GM21786 (cell line): Measurements from ENCODE around the gene LIMS1.

Experiments
- ATAC-seq: cut with Tn5 transposase; IDR thresholded peaks from one replicate; pipeline ENCODE4 v1.9.1; 2021; ENCODE audit not compliant: unreplicated experiment

The LIMS1 gene

DNA sequence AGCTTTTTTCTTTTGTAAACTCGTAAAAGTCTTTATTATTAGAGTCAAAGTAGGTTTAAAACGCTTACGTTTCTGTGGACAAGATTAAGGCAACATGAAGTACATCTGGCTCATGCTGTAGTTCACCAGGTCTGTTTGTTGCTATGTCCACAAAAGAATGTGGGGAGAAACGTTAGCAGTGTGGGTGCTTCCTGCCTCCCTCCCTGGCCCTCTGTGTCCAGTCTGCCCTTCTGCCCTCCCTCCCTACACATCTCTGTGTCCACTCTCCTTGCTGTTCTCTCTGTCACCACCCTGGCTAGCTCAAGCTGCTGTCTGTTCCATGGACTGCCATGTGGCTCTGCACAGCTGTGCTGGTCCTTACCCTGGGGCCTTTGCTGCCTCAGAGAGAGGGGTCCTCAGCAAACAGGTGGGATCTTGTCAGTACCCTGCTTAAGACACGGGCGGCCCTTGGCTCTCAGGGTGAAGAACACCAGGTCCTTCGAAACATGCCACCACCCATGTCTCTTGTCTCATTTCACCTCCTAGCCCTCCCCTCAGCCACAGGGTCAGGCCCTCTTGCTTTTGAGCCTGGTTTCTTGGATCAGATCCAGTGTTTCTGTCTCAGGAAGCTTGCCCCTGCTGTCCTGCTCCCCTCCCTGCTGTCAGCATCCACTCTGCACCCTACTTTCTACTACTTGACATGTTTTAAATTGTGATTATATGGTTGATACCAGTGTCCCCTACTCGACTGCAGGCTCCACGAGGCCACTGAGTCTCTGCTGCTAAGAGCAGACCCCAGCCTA is 79.2 kb downstream of the LIMS1 start:
- ATAC-seq = no peak

DNA sequence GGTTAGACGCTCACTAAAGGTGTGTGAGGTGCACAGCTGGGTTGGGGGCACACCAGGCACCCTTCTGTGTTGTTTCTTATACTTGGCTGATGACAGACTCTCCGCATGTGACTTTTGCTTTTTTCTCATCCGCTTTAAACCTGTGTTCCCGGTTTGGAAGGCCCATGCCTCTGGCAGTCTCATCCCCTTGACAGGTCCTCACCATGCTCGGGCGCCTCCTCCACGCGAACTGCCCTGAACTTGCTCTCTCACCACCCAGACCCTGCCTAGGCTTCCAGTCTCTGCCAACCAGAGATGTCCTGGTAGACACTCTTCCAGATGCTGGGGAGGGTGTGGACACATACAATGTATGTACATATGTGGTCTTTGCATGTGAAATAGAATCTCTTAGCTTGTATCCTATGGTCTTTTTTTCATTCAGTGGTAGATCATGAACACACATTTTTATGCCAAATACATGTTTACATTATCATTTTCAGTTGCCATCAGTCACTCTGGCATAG is 79.8 kb downstream of the LIMS1 start:
- ATAC-seq = no peak

DNA sequence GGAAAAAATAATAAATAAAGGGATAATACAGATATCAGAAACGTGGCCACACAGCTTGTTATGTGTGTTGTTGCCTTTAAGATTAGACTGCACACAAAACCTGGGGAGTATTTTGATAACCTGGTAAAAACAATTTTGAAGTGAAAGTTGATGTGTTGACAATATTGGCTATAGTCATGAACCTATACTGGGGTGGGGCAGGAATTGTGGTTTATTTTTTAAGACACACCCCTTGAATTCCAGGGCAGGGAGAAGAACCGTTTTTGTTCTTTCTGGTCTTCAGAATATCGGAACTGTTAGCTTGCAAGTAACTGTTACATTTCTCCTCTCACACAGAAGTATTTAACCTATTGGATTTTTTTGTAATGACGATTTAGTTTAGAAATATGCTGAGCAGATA is 80.4 kb downstream of the LIMS1 start:
- ATAC-seq = no peak

DNA sequence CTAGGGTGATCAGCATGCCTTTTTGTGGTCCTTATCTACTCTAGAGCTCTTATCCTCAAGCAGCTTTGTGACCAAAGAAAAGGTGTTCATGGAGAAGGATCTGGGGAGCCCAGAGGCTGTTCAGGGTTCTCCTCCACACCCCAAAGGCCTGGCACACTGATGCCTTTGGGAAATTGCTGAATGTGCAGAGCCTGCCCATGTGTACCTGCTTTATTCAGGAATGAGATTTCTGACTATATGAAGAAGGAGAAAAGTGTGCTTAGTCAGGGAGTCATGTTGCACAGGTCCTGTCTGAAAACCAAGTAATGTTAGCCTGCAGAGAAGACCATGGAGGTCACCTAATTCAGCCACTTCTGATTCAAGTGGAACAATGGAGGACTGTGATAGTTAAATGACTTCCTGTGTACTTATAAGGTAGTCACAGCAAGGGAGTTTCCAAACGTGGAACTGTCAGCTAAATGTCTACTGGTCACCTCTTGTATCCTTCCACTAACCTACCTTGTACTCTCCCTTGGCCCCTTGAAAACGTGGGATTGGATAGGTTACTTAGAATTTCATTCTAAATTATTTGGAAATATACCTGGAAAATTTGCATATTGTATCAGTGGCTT is 81.3 kb downstream of the LIMS1 start:
- ATAC-seq = no peak

DNA sequence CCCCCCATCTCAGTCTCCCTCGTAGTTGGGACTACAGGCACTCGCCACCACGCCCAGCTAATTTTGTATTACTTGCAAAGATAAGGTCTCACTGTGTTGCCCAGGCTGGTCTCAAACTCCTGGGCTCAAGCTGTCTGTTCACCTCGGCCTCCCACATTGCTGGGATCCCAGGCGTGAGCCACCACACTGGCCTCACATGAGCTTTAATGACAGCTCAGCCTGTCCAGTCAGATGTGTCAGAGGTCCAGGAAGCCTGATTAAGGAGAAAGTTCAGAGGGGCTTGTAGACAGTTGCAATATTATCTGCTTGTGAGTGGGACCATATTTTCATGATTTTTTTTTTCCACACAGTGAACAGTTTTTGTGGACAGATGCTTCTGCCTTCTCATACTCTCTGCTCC is 82.0 kb downstream of the LIMS1 start:
- no peak for ATAC-seq

DNA sequence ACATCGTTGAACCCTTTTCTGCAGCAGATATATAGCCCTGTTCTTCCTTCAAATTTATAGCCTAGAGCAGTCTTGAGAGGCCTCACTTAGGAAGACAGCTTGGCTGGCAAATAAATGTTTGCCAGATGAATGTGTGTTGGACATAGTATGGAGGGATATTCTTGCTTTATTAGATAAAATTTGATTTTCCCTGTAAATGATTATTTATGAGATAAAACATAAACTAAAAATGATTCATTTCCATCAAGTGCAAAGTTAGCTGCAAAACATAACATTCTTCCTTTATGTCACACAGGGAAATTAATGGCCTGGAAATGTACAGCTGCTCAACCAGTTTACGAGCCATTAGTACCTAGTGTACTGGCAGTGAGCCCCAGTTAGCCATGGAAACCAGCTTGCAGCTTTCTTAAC is 82.5 kb downstream of the LIMS1 start:
- ATAC-seq = no peak

DNA sequence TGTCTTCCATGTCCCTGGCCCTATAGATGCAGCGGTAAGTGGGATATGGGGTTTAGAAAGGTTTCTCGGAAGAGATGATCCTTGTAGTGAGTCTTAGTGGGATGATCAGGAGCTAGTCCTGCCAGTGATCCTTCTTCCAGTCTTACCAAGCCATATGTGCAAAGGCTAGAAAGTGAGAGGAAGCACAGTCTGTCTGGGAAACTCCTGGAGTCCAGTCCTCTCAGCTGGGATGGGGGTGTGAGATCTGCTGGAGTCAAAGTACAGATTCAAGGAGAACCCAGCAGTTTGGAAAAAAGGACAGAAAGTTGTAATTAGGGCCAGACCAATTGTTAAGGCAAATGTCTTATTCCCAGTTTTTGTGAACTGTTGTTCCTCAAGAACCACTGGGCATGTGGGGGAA is 83.3 kb downstream of the LIMS1 start:
- no peak for ATAC-seq

DNA sequence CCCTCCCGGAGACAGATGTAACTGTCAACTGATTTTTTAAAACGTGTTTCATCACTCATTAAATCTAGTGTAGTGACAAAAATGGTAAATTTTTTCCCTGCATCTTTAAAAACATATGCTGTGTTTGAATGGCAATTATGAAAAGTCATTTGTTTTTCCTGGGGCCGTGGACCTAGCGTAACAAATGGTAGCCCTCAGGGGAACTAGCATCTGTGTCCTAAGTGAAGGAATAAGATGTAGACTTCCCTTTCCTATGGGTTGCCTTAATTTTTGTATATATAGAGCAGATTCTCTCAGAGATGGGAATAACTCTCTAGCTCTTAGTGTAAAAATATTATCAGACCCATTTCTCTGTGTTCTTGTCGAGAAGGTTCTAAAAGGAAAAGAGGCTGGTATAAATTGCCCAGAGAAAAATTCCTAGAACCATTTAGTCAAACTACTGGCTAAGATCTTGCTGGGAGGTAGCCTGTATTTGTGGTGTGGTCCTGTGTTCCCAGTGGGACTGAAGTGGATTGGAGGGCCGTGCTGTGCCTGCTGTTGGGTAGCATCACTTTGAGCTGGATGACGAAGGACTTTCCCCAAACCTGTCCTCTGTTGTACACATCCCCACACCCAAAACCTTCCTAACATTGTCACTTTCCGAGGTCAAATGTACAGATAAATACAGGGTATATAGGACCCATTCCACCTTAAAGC is 85.8 kb downstream of the LIMS1 start:
- ATAC-seq = no peak

DNA sequence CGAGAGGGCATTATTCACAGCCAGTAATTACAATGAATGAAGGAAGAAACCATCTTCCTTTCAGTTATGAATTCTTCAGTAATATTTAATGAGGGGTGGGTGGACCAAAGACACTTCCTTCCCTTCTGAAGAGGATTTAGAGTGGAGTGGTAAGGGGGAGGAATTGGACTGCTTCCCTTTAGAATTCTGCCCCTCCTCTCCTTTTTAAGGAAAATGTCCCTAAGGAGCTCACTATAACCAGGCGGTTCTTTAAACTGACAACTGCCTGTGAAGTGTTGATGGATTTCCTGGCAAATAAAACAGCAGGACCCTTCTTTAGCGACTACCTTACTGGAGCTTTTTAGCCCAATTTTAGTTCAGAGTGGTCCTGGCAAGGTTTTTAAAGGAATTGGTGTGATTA is 86.4 kb downstream of the LIMS1 start:
- ATAC-seq = no peak

DNA sequence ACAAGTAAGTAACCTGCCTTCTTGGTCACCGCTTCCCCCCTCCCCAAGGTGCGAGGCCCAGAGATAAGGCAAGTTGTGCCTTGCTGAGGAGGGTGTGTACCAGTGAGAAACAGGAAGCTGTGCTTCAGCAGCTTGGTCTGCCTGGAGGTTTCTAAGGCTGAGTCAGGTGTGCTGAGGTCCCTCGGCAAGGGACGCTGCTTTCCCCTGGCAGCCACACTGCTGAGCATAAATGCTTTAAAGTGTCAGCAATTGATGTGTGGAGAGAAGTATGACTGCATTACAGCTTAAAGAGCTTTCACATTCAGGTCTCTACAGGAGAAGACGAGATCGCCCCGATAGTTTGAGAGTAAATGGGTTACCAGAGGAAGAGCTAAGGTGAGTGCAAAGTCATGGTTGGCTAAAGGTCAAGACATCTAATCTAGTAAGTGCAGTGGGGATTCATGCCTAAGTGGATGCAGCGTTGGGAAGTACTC is 86.9 kb downstream of the LIMS1 start:
- peak; percentile 99 for ATAC-seq

DNA sequence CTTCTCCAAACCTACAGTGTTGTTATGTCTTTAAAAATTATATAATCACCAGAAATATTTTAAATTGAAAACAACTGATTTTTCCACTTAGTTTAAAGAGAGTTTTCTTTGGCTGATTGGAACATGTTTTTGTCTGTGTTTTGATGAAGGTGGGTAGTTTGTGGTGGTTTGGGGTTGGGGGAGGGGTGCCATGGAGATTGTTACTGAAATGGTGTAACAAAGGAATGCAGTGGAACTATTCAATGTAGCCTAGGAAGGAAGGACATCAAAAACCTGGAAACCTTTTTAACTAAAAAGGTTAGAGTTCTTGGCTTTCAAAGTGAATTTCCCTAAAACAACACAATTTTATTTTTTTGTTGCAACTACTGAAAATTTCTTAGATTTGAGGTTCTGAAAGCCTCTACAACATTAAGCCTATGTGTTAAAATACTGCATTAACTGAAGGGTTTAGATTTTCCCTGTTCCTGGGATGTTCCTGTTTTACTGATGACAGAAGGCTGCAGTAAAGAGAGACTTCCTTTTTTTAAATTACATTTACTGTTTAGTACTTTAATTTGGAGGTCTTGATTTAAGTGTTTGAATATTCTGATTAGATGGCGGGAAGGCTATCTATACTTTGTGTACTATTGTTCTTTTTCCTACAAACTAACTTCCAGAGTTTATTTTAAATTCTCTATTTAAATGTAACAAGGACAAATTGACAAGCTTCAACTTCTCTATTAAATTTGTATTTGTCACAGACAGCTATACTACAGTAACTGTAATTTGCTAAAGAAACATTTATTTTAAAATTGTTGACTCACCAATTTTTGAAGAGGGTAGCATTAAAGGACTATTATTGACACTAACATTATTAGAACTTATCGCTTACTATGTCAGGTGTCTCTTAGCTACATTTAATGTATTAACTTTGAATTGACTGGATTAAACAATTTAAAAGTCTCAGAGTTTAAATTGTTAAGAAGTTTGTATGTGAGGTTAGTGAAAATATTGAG is 87.7 kb downstream of the LIMS1 start:
- ATAC-seq = no peak

DNA sequence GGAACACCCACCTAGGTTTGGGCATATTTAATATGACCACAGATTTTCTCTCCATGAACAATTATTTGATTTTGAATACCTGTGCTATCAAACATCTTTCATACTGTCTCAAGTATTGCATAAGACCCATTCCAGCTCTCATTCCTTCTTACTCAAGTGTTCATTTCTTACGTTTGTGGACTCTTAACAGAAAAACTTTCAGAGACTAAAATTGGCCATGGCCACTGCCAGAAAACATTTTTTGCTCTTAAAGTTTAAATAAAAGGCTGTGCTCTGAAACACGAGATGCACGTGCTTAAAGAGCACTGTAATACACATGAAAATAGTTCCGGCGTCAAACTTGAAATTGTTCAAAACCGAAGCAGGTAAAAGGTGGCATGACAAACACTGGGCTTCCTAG is 89.3 kb downstream of the LIMS1 start:
- ATAC-seq = no peak

DNA sequence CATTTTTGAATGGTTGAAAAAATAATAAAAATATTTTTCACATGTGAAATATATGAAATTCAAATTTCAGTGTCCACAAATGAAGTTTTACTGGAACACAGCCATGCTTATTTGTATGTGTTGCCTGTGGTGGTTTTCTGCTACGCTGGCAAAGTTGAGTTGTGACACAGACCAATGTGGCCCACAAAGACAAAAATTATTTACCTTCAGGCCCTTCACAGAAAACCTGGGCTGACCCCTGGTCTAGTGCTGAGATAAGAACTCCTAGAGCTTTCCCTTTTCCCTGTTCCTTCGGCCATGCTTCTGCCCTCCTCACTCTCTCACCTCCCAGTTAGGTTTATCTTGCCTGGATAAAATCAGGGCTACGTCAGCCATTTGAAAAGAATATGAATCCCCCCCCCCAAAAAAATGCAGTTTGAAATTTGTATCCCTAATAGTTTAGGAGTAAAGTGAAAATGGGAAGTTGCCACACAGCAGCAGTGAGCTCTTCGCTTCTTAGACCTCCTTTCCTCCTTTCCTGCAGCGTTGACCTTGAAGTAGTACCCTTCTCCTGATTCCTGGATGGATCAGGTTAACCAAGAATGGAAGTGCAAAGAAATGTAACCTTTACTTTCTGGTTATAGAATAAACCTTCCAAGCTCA is 91.0 kb downstream of the LIMS1 start:
- ATAC-seq = no peak

DNA sequence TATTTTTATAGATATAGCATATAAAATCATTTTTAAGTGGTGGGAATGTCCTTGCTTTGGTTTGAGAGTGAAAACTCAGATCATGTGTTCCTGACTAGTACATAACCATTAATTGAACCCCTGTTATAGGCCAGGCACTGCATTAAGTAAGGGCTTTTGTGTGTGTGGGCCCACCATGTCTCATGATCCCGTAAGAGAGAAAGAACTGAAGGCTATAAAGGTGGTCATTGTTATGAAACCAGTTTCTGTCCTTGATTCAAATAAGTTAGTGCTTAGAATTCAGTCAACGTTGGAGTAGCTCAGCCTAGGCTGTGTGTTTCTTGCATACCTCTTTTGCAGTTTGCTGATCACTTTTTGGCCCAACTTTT is 91.5 kb downstream of the LIMS1 start:
- no peak for ATAC-seq

DNA sequence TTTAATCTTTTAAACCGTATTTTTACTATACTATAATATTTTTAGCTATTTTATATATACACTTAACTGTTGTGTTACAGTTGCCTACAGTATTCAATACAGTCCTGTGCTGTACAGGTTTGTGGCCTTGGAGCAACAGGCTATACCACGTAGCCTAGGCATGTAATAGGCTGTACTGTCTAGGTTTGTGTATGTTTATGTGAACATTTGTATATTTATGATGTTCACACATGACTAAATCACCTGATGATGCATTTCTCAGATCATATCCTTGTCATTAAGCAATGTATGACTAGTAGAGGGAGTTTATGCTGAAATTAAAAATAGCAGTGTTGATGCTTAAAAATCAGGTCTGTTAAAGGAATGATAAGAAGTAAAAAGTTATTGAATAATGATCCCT is 92.7 kb downstream of the LIMS1 start:
- ATAC-seq = no peak

DNA sequence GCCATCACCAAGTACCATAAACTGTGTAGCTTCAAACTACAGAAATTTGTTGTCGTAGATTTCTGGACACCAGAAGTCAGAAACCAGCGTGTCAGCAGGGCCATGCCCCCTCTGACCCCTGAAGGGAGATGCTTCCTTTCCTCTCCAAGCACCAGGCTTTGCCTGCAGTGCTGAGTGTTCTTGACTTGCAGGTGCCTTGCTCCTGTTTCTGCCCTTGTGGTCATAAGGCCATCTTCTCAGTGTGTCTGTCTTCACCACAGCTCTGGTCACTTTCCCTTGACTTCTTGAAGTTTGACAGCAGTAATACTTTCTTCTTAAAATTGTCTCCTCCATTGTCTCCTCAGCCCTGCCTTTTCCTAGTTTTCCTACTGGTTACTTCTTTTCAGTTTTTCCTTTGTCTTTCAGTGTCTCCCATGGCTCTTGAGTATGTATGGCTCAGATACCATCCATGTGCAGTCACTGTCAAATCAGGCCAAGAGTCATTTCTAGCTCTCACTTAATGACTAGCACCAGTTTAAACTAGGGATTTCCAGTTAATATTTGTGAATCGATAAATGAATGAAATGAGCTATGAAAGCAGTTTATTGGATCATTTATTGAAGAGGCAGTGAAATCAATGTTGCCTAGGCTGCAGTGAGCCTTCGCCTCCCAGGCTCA is 93.8 kb downstream of the LIMS1 start:
- no peak for ATAC-seq

DNA sequence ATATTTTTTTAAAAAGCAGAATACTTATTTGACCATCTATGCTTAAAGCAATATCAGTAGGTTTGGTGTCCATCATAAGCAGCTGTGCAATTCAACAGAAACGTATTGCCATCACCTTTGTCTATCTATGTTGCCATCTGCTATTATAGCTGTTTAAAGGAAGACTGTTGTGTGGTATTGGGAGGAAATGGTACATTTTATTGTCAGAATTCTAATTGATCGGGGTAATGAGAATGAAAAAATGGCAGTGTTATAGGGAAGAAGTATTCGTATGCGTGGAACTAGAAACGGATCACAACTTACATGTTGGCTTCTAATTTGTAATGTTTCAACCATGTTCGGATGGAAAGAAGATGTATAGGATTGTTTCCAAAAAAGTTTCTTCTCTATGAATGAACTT is 94.7 kb downstream of the LIMS1 start:
- no peak for ATAC-seq

DNA sequence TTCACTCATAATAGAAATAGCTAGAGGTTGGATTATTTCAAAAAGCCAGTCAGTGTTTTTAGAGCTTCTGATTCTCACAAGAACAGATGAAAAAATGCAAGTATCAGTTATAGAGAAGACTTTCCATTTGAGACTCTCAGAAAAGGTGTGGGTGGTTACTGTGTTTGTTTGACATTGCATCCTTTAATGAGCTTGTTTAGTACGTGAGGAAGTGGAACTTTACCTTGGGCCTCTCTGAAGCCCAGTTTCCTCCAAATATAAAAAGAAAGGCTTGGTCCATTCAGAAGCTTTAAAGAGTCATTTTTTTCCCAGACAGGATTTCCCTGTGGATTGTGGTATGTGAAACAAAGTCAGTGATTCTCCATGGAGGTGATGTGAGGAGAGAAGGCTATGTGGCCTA is 95.1 kb downstream of the LIMS1 start:
- ATAC-seq = peak; percentile 78

DNA sequence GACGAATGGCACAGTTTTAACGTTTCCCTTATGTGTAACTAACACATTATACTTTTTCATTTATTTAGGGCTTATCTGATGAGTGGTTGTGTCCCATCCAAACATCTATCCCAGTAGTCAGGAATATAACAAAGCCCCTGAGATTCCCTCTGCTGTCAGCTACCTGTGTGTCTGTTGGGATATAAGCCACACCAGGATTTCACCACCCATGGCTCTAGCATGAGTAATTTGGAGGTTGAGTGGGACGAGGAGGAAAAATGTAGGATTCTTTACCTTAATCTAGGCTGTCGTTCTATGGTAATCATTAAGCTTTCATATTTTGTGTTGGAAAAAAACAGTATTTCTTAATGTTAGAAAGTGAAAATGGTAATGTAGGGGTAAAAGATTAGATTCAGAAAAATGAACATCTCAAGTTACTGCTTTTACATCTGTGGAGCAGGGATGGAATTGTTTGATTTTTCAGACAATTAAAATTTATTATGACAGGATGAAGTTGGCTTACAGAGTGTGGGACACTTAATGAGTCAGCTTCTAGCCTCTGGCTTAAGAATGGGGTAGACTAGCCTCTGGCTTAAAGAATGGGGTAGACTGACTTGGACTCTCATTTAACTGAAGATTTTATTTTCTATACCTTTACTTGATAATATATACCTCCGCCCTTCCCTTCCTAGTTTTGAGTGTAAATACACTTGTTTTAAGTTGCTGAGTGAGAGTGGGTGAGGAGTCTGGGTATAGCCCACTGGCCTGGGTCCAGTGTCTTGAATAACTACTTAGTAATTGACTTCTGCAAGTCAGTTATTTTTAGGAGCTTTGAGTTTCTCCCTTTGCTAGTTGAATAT is 96.5 kb downstream of the LIMS1 start:
- ATAC-seq = no peak
